Esophagus muscularis mucosa (tissue), 4 donors: ENCODE results near the gene BRINP1. TPM values are rescaled to one million over a fixed set of nuclear protein-coding genes. Genes with fewer than 3 reads are reported as not detected.

ENCODE experiments used
- DNase-seq: peaks from one replicate; pipeline ENCODE4 v3.0.0-alpha.2; 2017; ENCODE audit errors: extremely low spot score
- H3K27ac ChIP-seq, 4 donors: fragments of 200-600 bp; sonication (generic); replicated peaks in 1 of 4; 1 replicate in 3 of 4; 2 replicates in 1 of 4; pipeline ENCODE4 v1.5.1; 2016 to 2019; ENCODE audit warnings: mild to moderate bottlenecking in 1 of 4
- H3K27me3 ChIP-seq, 4 donors: fragments of 200-600 bp; sonication (generic); one replicate each; pipeline versions ENCODE4 v1.5.1 to v1.6.0; 2016 to 2019
- H3K36me3 ChIP-seq, 4 donors: fragments of 200-600 bp; sonication (generic); one replicate each; pipeline ENCODE4 v1.5.1; 2016 to 2019
- H3K4me1 ChIP-seq, 4 donors: fragments of 200-600 bp; sonication (generic); one replicate each; pipeline ENCODE4 v1.5.1; 2016 to 2019
- H3K4me3 ChIP-seq, 4 donors: fragments of 200-600 bp; sonication (generic); 1 replicate in 2 of 4; 2 replicates in 2 of 4; pipeline ENCODE4 v1.5.1; 2016 to 2019; ENCODE audit warnings: mild to moderate bottlenecking in 4 of 4, moderate library complexity in 1 of 4
- H3K9me3 ChIP-seq, 4 donors: fragments of 200-600 bp; sonication (generic); 1 replicate in 3 of 4; 2 replicates in 1 of 4; pipeline ENCODE4 v1.5.1; 2016 to 2019
- EP300 ChIP-seq: sonication (generic); formaldehyde crosslinking; IDR thresholded peaks from one replicate; pipeline ENCODE4 v1.6.1; 2017; ENCODE audit warnings: antibody characterized with exemption
- POLR2A ChIP-seq: fragments of 450-650 bp; IDR thresholded peaks from one replicate; pipeline ENCODE4 v1.6.1; 2017; ENCODE audit warnings: antibody characterized with exemption, moderate library complexity, mild to moderate bottlenecking, low read depth
- POLR2AphosphoS5 ChIP-seq, 2 donors: sonication (generic); formaldehyde crosslinking; IDR thresholded peaks; one replicate each; pipeline ENCODE4 v1.6.1; 2017; ENCODE audit warnings: antibody characterized with exemption in 2 of 2
- WGBS: methylation state at CpG from one replicate; pipeline ENCODE4 v1.1.5; 2018; 5-methylcytosine and 5-hydroxymethylcytosine counted together
- intact Hi-C: fragments of 100-400 bp; cut with DNase I; formaldehyde crosslinking; loops from one replicate; pipeline ENCODE4 v1.15.1; 2023
- total RNA-seq, 4 donors: library from RNA; depleted of rRNA; stranded (reverse); fragments of >200 nt; gene quantifications; one replicate each; pipeline versions ENCODE4 v1.1.0 to v1.2.1, GENCODE V29; 2016
- TF ChIP-seq, protein P1 (sequence below), 3 experiments: fragments of 200-600 bp in 2 of 3; fragments of 450-650 bp in 1 of 3; sonication (generic) in 2 of 3; IDR thresholded peaks; one replicate each; pipeline ENCODE4 v1.5.1; 2017 to 2019; ENCODE audit warnings: antibody characterized with exemption in 3 of 3, mild to moderate bottlenecking in 2 of 3, moderate library complexity in 1 of 3

BRINP1 gene
- total RNA-seq, 4 donors from 2014 or later: not detected

DNA sequence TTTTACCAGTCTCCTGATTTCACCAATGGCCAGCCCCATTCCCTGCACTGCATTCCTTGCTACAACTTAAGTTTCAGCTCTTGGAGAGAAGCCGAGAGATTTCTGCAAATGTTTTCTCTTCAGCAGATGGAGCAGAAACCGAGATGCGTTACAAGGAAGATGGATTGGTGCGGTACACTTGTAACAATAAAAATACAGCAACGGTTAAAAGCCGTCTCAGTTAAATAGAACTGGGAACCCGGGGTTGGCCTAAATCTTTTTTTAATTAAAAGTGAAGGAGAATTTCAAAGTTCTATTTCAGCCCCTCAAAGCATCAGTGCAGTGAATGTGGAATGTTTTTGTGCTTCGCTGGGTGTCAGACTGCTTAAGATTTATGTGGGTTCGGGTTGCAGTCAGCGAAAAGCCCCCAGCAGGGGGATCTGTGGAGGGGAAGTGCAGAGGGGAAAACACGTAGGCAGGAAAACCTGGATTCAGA lies 19.8 kb downstream of the BRINP1 start:
- 11% methylated on average over 11 of the region's 11 CpGs for WGBS

DNA sequence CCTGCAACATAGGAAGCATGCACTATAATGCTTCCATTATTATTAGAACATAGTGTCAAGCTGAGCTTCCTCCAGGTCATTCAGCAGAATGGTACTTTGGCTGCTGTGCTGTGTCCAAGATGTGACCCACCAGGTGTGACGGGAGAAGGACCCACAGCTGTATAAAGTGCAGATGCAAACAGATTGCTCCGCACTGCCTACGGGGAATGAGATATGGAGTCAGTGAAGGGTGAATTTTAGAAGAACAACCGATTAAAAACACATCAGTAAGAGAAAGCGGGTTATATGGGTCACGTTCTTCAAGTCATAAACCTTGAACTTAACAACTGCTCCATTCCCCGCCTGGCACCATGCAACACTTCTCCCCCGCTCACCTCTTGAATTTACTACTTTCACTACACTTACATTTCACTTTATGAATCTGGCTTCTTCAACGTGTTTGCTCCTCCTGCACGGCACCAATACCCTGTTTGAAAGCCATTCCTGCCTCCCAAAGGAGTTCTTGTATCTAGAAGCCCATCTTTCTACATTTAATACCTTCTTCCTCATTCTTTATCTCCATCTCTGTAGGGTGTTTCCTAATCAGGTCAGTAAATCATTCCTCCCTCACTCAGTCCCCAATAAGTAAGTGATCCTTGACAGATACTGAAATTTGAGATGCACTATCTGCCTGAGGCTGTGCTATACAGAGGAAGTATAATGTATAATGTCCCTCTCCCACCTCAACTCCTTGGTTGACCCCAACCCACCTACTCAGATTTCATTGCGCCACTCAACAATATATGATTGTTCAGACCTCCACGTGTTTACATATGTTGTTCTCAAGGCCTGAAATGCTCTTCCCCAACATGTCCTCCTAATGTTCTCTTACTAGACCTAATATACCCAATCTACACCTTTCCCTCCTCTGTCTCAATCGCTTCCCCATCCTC lies 25.9 kb downstream of the BRINP1 start:
- Histone ChIP-seq H3K27me3 (peaks cover 0 to 9% (median 2%) of the 10 kb centered on the region in 4 donors), H3K4me1 (no peaks in the 10 kb centered on the region), H3K4me3 (no peak overlapping the region), H3K27ac (no peak overlapping the region), H3K9me3 (no peaks in the 10 kb centered on the region), H3K36me3 (no peaks in the 10 kb centered on the region)
- DNase-seq: no peak
- intact Hi-C loops: no loop called here
- 75% methylated on average over 13 of the region's 13 CpGs for WGBS
- TF ChIP-seq EP300 (no peak), POLR2A (no peak), POLR2AphosphoS5 (IDR thresholded peaks at IDR 0.05) (no peak)
- TF ChIP-seq, protein P1, sequence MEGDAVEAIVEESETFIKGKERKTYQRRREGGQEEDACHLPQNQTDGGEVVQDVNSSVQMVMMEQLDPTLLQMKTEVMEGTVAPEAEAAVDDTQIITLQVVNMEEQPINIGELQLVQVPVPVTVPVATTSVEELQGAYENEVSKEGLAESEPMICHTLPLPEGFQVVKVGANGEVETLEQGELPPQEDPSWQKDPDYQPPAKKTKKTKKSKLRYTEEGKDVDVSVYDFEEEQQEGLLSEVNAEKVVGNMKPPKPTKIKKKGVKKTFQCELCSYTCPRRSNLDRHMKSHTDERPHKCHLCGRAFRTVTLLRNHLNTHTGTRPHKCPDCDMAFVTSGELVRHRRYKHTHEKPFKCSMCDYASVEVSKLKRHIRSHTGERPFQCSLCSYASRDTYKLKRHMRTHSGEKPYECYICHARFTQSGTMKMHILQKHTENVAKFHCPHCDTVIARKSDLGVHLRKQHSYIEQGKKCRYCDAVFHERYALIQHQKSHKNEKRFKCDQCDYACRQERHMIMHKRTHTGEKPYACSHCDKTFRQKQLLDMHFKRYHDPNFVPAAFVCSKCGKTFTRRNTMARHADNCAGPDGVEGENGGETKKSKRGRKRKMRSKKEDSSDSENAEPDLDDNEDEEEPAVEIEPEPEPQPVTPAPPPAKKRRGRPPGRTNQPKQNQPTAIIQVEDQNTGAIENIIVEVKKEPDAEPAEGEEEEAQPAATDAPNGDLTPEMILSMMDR (IDR thresholded peaks at IDR 0.05): no peak

More for the DNA sequence above, 19.8 kb downstream of the BRINP1 start:
- intact Hi-C loops: no loop called here
- Histone ChIP-seq H3K4me3 (no peak overlapping the region), H3K27ac (no peak overlapping the region), H3K27me3 (peaks cover 0 to 15% (median 0%) of the 10 kb centered on the region in 4 donors), H3K9me3 (no peaks in the 10 kb centered on the region), H3K36me3 (no peaks in the 10 kb centered on the region), H3K4me1 (peaks cover 0 to 4% (median 0%) of the 10 kb centered on the region in 4 donors)
- no peak for TF ChIP-seq POLR2AphosphoS5 (IDR thresholded peaks at IDR 0.05)
- TF ChIP-seq, protein P1 (IDR thresholded peaks at IDR 0.05): no peak
- TF ChIP-seq EP300: no peak
- TF ChIP-seq POLR2A: no peak
- DNase-seq: no peak

DNA sequence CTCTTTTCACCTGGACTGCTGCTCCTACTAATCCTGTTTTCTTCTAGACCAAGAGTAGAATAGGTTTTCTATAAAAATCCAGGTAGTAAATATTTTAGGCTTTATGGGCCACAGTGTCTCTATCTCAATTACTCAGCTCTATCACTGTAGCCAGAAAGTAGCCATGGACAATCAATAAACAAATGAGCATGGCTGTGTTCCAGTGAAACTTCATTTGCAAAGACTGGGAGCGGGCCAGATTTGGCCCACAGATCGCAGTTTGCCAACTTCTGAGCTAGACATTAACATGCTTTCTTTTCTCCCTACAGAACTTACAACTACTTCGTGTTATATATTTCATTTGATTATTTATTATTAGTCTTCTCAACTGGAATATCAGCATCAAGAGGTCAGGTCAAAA lies 30.2 kb downstream of the BRINP1 start:
- 80% methylated on average over 3 of the region's 3 CpGs for WGBS
- TF ChIP-seq POLR2AphosphoS5 (IDR thresholded peaks at IDR 0.05): no peak
- no peak for TF ChIP-seq POLR2A
- TF ChIP-seq EP300: no peak
- TF ChIP-seq, protein P1 (IDR thresholded peaks at IDR 0.05): no peak
- Histone ChIP-seq H3K4me1 (no peaks in the 10 kb centered on the region), H3K4me3 (no peak overlapping the region), H3K36me3 (no peaks in the 10 kb centered on the region), H3K27me3 (peaks cover 0 to 5% (median 0%) of the 10 kb centered on the region in 4 donors), H3K9me3 (no peaks in the 10 kb centered on the region), H3K27ac (no peak overlapping the region)
- no peak for DNase-seq
- intact Hi-C loops: no loop called here

DNA sequence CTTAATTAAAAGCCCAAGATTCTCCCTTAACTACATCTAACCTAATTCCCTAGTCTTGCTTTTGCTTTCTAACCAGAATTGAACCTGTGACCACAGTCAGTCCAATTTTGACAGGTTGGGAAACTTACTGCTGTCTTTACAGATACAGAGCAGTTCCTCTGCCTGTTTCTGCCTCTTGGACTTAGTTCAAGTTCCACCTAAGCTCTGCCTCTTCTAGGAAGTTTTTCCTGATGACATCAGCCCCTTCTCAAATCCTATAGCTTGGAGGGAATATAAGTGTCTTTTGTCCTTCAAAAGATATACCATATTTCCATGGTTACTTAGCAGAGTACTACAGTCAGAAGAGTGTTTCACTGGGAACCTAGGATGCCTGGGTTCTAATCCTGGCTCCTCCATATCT lies 31.7 kb downstream of the BRINP1 start:
- intact Hi-C loops: no loop called here
- H3K9me3 ChIP-seq: no peaks in the 10 kb centered on the region
- TF ChIP-seq, protein P1 (IDR thresholded peaks at IDR 0.05): no peak

More for the DNA sequence above, 31.7 kb downstream of the BRINP1 start:
- Histone ChIP-seq H3K27me3 (peaks cover 0 to 5% (median 0%) of the 10 kb centered on the region in 4 donors), H3K27ac (no peak overlapping the region), H3K4me3 (no peak overlapping the region), H3K4me1 (no peaks in the 10 kb centered on the region), H3K36me3 (no peaks in the 10 kb centered on the region)
- DNase-seq: no peak
